NCI-H1436 treated with DMSO at 0.1 percent for 48 hours (cell line): ENCODE results near the gene CACNA1S.

ENCODE experiments used
- DNase-seq: peaks from one replicate; lab custom pipeline; 2025; lab: John Stamatoyannopoulos, UW

The CACNA1S gene

GRCh38 chr1:201032408-201032807, 79.8 kb downstream of the CACNA1S start:
- no peak for DNase-seq

- no peak for DNase-seq
Observed at GRCh38 chr1:201028461-201028889, 83.8 kb downstream of the CACNA1S start.

- DNase-seq: no peak
Observed at GRCh38 chr1:201026836-201027235, 85.4 kb downstream of the CACNA1S start.

- DNase-seq: no peak
Observed at GRCh38 chr1:201026234-201026633, 86.0 kb downstream of the CACNA1S start.

GRCh38 chr1:201025571-201026002, 86.6 kb downstream of the CACNA1S start:
- DNase-seq: no peak

GRCh38 chr1:201024625-201024998, 87.6 kb downstream of the CACNA1S start:
- no peak for DNase-seq

GRCh38 chr1:201023920-201024624, 88.2 kb downstream of the CACNA1S start:
- DNase-seq: no peak

GRCh38 chr1:201023517-201023902, 88.7 kb downstream of the CACNA1S start, which contains the start of gene KIF21B:
Gene KIF21B (minus strand): TSS chr1:201023714. CDS start chr1:201023383, 331 bp downstream.
- DNase-seq: peak; percentile 44

GRCh38 chr1:201022820-201023516, 89.3 kb downstream of the CACNA1S start:
- no peak for DNase-seq

GRCh38 chr1:201022493-201022819, 89.8 kb downstream of the CACNA1S start:
- no peak for DNase-seq

- DNase-seq: no peak
Observed at GRCh38 chr1:201021630-201022492, 90.4 kb downstream of the CACNA1S start.

- DNase-seq: no peak
Observed at GRCh38 chr1:201020721-201021629, 91.3 kb downstream of the CACNA1S start.

- DNase-seq: no peak
Observed at GRCh38 chr1:201020040-201020591, 92.1 kb downstream of the CACNA1S start.

GRCh38 chr1:201019321-201019977, 92.8 kb downstream of the CACNA1S start:
- no peak for DNase-seq

GRCh38 chr1:201017828-201018163, 94.4 kb downstream of the CACNA1S start:
- no peak for DNase-seq

GRCh38 chr1:201016943-201017827, 95.0 kb downstream of the CACNA1S start:
- DNase-seq: no peak

- peak; percentile 41 for DNase-seq
Observed at GRCh38 chr1:201016211-201016651, 96.0 kb downstream of the CACNA1S start.

- DNase-seq: no peak
Observed at GRCh38 chr1:201015551-201016091, 96.6 kb downstream of the CACNA1S start.

GRCh38 chr1:201014816-201015200, 97.4 kb downstream of the CACNA1S start:
- DNase-seq: no peak
